Measurements from ENCODE around the gene ANKRD36C.
"Not testable (repeated sequence)": the region's sequence is repeated elsewhere in the genome, so short reads cannot be mapped to it uniquely, and the experiment has no call there.

Gene ANKRD36C

DNA sequence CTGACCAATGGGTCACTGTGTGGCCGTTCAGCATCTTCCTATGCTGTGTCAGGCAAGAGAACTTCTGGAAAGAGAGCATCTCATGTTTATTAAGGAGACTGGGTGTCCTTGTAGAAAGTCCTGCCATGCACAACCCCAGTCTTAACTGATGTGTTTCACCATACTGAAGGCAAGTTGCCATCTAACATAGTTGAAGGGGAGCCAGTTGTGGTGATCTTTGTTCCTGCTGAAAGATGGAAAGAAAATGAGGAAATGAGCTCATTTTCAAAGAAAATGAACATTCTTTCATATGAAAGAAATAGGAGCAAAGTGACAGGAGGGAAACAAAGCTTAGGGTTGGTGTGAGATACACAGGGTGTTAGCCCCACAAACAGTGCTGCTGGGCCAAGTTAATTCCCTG lies 178.3 kb downstream of the ANKRD36C start:
- in situ Hi-C loops (cut with MboI; ENCODE audit: low sequenced_read_pairs) = not testable (repeated sequence)

GRCh38 chr2:95799892-95800291 lies 191.7 kb downstream of the ANKRD36C start:
- in situ Hi-C loops (cut with MboI; ENCODE audit: low sequenced_read_pairs) = no loop called here

GRCh38 chr2:95799147-95799889 lies 192.3 kb downstream of the ANKRD36C start:
- in situ Hi-C loops (cut with MboI; ENCODE audit: low sequenced_read_pairs) = not testable (repeated sequence)

GRCh38 chr2:95796249-95797099 lies 195.2 kb downstream of the ANKRD36C start:
- in situ Hi-C loops (cut with MboI; ENCODE audit: low sequenced_read_pairs) = not testable (repeated sequence)

DNA sequence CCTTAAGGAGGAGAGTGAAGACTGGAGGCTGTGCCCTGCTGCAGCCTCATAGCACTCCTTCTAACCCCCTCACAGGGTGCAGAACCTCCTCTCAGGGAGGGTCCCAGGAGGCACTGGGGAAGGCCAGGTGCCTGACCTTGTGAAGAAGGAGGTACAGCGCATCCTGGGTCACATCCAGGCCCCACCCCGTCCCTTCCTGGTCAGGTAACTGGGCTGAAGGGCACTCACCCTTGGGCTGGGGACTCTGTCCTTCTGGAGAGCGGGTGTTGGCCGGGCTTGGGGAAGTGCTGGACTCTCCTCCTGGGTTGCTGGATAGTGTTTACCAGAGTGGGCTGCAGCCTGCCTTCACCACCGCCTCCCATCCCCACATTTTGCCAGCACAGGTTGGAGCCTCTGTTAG lies 197.7 kb downstream of the ANKRD36C start:
- in situ Hi-C loops (cut with MboI; ENCODE audit: low sequenced_read_pairs) = not testable (repeated sequence)

DNA sequence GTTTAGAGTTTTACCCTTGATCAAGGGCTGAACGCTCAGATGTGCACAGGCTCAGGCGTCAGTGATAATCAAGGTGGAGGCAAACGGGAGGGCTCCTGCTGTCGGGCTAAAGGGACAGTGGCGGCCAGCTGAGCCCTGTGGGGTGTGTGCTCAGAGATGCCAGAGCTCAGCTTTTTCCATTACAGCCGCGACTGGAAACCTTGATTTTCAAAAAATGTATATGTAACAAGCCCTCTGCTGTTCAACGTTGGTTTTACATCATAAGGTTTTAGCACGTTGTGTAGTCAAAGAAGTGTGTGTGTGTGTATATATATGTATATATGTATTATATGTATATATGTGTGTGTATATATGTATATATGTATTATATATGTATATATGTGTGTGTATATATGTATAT lies 201.4 kb downstream of the ANKRD36C start:
- in situ Hi-C loops (cut with MboI; ENCODE audit: low sequenced_read_pairs) = not testable (repeated sequence)

DNA sequence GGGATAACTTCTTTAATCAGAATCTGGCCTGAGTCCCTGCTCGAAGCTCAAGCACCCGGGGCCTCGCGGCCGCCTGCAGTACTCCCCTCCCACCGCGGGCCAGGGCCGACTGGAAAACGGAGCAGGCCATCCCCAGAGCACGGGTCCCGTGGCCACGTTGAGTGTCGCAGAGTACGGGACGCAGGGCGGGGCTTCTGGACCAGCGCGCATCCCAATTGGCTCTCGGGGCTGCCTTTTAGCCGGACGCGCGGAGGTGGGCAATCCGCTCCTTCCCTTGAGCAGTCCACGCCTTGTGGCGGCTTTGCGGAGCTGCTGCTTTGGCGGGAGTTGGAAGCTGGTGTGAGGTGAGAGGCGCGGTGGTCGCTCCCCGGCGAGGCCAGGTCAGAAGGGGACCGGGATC lies 202.2 kb downstream of the ANKRD36C start:
- in situ Hi-C loops (cut with MboI; ENCODE audit: low sequenced_read_pairs) = not testable (repeated sequence)

GRCh38 chr2:95788642-95789041 lies 203.0 kb downstream of the ANKRD36C start:
- in situ Hi-C loops (cut with MboI; ENCODE audit: low sequenced_read_pairs) = not testable (repeated sequence)
